Skeletal muscle cell (primary cell): Measurements from ENCODE around the gene SRSF2.
A peak's percentile ranks its signal among the peaks of the same experiment; 100 is the strongest.
"Not testable (repeated sequence)": the region's sequence is repeated elsewhere in the genome, so short reads cannot be mapped to it uniquely, and the experiment has no call there.

Source experiments
- DNase-seq: peaks from one replicate; pipeline ENCODE4 v3.0.0-alpha.2; 2010; ENCODE audit warnings: low read depth
- H3K4me3 ChIP-seq: 2 replicates; pipeline ENCODE4 v1.5.1; 2011; ENCODE audit warnings: low read depth, mild to moderate bottlenecking, control low read depth, low read length, moderate library complexity

The SRSF2 gene

DNA sequence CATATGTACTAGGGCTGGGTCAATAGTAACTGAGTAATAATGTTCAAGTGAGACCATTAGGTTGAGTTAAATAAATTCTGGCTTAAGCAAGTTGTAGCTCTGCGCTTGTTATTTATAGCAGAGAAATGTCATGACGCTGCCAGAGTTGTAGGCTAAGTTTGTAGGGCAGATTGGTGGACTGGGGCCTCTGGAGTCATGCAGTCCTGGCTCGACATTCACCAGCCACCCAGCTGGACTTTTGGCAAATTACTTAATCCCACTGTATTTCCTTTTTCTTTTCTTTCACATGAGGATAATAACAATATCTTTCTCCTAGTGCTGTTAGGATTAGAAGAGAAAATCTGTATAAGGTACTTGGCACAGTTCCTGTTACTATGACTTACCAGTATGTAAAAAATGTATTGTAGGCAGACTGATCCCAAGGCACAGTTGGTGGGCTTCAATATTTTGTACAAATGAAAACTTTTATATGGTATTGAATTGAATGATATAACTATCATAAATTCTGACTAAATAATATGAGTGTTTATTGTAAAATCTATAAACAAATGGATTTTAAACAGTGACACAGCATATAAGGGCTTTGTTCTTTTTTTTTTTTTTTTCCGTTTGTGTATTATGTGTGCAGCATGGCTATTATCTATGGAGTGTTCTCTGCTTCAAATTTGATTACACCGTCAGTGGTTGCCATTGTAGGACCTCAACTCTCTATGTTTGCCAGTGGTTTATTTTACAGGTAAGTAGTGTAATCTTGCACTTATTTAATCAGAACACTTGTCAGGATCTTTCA lies 3.4 kb upstream of the SRSF2 start:
- peak; percentile 23 for DNase-seq
- H3K4me3 ChIP-seq: no peak overlapping the region

DNA sequence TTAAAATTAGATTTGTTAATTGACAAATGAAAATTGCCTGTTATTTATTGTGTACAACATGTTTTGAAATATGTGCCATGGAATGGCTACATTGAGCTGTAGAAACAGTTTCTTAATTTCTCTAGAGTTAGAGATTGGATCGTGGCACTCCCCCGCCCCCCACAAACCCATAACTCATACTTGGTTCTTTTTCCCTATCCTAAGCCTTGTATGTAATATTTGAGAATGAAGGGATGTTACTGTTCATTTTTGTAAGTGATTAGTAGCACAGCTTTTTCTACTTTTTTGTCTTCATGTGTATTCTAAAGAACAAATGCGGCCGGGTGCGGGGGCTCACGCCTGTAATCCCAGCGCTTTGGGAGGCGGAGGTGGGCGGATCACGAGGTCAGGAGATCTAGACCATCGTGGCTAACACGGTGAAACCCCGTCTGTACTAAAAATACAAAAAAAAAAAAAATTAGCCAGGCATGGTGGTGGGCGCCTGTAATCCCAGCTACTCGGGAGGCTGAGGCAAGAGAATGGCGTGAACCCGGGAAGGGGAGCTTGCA lies 2.5 kb upstream of the SRSF2 start:
- DNase-seq, H3K4me3 ChIP-seq: not testable (repeated sequence)

DNA sequence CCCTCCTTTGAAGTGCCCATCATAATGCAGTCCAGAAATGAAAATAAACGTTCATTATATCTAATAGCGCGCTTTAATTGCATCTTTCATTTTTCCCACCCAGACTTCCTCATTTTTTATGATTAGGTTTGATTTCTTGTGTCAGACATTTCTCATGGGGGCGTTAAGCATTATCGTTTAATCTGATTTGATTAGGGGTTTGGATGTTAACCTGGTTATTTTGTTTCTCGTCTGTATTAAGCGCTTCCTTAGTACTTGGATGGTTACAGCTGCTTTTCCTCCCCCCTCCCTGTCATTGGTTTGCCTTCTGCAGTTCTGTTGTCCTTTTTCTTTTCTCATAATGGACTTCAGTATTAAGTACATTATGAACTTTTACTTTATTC lies 1.3 kb upstream of the SRSF2 start:
- H3K4me3 ChIP-seq: peak overlapping the region; percentile 95
- DNase-seq: no peak

DNA sequence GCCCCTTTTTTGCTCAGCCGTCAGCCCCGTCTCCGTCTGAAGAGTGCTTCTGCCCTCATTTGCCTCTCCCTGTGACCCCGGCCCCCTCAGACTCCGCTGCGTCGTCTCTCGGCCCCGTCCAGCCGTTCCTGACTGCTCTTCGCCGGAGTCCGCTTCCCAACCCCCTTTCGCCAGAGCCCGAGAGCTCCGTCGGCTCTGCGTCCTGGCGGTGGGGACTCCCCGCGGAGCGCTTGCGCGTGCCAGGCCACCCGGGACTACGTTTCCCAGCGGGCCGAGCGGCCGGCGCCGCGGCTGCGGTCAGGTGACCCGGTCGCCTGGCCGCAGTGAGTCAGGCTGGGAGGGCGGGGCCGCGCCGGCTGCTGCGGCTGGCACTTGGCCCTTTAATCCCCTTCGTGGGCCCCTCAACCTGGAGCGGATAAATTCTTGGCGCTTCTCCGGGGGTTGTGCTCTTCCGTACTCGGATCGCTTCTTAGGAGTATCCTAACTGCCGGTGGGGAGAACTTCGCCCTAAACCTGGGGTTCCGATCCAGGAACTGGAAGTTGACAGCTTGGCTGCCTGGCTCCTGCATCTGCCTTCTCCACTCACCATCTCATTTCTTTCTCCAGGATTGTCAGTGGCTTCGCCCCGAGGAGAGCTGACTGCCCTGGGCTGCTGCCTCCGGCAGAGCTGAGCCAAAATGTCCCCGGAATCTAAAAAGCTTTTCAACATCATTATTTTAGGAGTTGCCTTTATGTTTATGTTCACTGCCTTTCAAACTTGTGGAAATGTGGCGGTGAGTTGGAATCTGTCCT lies 741 bp upstream of the SRSF2 start, which contains the start of gene MFSD11:
TSS of gene MFSD11 (plus strand) at position 444 of the 792 bp plus-strand sequence. CDS start at position 678, 234 bp downstream.
- peak; percentile 90 for DNase-seq
- peak within 1 kb of the TSS; percentile 95 for H3K4me3 ChIP-seq

DNA sequence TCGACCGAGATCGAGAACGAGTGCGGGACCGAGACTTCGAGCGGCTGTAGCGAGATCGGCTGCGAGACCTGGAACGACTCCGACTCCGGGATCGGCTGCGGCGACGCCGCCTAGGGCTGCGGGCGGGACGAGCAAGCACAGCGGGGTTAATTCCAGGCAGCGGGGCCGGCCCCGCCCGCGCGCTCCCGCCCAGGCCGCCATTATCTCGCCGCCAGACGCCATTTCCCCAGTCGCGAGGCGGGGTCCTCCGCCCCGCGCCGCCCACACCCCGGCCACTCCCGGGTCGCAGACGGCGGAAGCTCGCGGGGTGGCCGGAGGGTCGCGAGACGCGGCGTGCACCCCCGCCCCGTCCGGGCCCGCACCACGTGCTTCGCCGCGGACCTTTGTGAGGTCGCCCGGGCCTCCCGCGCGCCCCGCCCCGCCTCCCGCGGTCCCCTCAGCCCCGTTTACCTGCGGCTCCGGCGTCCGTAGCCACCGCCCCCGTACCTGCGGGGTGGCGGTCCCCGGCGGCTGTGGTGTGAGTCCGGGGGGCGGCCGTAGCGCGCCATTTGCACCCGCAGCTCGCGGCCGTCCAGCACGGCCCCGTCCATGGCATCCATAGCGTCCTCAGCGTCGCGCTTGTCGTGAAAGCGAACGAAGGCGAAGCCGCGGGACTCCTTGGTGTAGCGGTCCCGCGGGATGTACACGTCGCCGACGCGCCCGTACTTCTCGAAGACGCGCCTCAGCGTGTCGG lies 616 bp downstream of the SRSF2 start:
- no peak for DNase-seq
- H3K4me3 ChIP-seq: peak overlapping the region; percentile 95

DNA sequence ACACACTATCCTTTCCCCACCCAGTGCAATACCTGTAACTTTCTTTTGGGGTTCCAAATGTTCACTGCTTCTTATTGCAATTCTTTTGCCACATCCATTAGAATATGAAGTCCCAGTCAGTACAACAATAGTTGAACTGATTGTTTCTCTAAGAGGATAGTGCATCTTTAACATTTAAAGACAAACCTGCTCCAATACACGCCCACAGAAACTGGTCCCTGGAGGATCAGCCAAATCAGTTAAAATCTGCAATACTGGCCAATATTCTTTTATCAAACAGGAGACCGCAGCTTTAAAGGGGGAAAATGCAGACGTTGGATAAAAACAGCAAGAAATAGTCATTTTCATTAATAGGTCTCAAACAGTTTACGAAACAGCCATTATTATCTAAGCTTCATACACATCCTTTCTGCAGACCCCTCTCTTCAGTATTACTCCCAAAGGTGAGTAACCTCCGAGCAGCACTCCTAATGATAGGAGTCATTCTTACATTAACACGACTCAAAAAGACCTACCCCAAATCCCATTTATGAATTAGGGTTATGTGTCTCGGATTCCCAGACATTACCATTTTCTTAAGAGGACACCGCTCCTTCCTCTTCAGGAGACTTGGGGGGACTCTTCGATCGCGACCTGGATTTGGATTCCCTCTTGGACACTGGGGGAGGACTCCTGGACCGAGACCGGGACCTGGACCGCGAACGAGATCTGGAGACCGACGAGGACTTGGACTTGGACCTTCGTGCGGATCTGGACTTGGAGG lies 1.4 kb downstream of the SRSF2 start:
- DNase-seq: no peak
- H3K4me3 ChIP-seq: peak overlapping the region; percentile 95

DNA sequence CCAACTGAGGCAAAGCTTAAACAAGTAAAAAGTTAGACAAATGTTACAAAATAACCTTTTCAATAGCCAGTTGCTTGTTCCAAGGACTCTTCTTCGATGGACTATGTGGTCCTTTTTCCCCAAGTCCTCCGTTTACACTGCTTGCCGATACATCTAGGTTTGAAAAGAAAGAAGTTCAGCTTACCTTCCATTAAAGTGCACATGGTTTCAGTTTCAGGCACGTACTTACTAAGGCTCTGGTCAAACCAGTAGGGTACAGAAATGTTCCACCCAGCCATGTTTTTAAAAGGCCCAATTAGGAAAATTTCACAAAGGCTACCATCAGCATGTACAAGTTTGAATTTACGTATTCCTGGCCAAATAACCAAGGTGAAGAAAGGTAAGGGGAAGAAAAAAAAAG lies 2.1 kb downstream of the SRSF2 start:
- DNase-seq: no peak
- H3K4me3 ChIP-seq: peak overlapping the region; percentile 95

DNA sequence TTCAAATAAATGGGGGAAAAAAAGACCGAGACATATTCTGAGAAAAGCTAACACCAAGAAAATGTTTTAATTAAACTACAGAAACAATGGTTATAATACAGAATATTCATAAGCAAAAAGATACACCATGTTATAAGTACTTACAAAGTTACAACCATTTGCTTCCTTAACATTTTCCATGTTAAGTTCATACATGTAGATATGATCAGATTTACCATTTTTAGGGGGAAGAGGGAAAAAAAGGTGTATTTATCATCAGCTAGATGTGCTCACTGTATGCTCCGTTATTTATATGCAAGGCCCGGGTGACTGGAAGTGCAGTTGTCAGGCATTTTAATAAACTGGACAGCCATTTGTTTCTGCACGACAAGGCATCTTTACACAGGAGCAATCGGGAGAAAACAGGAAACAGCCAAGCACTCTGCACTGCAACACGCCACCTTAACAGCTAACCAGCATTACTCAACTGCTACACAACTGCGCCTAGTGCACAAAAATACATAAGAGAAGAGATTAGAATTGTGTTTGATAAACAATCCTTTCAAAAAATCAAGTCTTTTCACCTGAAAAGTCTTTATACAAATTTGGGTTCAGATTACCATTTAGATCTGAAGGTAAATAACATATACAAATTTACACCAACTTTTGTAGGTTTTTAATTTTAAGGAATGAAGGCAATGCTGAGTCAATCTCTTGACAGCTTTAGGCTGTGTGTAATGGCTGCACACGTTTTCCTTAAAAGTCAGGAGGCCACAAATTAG lies 2.9 kb downstream of the SRSF2 start:
- peak overlapping the region; percentile 95 for H3K4me3 ChIP-seq
- DNase-seq: no peak

DNA sequence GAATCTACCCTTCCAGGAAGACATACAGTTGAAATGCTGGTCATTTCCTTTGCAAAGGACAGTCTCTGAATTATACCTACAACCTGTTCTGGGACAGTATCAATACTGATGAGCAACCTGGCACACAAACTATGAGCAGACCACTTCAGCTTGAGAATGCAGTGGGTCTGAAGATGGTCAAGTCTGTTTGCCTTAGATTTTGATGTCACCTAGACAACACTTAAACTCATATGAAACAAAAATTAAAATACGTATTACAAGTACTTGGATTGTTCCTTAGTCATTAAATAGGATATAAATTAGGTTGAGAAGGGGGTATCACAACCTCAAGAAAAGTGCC lies 3.5 kb downstream of the SRSF2 start:
- no peak overlapping the region for H3K4me3 ChIP-seq
- no peak for DNase-seq

DNA sequence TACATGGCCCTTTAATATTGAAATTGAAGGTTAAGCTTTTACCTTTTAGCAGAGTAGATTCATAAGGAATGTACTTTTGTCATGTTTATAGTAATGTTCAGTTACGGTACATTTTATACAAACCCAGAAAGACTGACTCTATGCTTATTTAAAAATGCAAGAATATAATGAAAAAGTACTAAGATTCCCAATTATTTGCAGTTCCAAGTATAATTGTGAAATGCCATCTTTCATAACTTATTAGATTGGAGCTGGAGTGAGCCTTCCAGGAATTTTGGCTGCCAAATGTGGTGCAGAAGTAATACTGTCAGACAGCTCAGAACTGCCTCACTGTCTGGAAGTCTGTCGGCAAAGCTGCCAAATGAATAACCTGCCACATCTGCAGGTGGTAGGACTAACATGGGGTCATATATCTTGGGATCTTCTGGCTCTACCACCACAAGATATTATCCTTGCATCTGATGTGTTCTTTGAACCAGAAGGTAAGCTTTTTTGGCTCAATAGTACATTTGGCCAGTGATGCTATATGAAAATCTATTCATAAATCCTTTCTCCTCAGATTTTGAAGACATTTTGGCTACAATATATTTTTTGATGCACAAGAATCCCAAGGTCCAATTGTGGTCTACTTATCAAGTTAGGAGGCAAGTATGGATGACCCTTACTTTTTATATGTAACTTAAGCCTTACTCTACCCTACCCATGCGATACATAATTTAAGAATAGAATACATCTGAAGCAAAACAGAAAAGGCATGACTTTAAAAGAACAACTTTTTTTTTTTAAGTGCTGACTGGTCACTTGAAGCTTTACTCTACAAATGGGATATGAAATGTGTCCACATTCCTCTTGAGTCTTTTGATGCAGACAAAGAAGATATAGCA lies 4.2 kb downstream of the SRSF2 start:
- no peak overlapping the region for H3K4me3 ChIP-seq
- no peak for DNase-seq

DNA sequence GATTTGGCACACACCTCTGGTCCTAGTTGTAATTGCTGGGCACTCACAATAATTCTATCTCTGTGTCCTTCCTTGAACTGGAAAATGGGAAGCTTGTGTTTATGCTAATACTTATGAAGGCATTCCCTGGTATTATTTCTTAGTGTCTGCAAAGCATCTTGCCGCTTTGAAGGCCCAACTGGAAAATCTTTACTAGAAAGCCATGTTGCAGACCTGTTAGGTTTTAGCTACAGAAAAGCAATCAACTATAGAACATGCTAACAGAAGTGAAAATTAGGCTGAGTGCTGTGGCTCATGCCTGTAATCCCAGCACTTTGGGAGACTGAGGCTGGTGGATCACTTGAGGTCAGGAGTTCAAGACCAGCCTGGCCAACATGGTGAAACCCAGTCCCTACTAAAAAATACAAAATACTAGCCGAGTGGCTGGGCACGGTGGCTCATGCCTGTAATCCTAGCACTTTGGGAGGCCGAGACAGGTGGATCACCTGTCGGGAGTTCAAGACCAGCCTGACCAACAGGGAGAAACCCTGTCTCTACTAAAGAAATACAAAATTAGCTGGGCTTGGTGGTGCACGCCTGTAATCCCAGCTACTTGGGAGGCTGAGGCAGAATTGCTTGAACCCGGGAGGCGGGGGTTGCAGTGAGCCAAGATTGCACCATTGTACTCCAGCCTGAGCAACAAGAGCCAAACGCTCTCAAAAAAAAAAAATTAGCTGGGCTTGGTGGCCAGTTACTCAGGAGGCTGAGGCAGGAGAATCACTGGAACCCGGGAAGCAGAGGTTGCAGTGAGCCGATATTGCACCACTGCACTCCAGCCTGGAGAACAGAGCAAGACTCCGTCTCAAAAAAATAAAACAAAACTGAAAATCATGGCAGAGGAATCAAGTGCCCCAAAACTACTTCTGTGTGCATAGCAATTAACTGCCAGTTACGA lies 5.1 kb downstream of the SRSF2 start:
- H3K4me3 ChIP-seq, DNase-seq: not testable (repeated sequence)

DNA sequence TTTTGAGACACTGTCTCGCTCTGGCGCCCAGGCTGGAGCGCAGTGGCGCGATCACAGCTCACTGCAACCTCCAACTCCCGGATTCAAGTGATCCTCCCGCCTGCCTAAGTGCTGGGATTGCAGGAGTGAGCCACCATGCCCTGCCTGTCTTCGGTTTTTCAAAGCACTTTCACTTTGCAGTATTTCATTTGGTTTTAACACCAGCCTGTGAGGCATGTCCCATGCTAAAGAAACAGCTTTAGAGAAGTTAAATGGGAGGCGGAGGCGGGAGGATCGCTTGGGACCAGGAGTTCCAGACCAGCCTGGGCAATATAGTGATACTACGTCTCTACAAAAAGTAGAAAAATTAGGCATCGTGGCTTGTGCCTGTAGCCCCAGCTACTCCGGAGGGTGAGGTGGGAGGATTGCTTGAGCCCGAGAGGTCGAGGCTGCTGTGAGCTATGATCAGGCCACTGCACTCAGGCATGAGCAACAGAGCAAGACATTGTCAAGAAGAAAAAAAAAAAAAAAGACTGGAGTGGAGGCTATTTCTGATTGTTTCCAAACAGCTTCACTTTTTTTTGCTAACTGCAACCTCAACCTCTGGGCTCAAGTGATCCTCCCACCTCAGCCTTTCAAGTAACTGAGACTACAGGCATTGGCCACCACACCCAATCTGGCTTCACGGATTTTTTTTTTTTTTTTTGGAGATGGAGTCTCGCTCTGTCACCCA lies 9.2 kb downstream of the SRSF2 start:
- no peak for DNase-seq
- peak overlapping the region; percentile 92 for H3K4me3 ChIP-seq

DNA sequence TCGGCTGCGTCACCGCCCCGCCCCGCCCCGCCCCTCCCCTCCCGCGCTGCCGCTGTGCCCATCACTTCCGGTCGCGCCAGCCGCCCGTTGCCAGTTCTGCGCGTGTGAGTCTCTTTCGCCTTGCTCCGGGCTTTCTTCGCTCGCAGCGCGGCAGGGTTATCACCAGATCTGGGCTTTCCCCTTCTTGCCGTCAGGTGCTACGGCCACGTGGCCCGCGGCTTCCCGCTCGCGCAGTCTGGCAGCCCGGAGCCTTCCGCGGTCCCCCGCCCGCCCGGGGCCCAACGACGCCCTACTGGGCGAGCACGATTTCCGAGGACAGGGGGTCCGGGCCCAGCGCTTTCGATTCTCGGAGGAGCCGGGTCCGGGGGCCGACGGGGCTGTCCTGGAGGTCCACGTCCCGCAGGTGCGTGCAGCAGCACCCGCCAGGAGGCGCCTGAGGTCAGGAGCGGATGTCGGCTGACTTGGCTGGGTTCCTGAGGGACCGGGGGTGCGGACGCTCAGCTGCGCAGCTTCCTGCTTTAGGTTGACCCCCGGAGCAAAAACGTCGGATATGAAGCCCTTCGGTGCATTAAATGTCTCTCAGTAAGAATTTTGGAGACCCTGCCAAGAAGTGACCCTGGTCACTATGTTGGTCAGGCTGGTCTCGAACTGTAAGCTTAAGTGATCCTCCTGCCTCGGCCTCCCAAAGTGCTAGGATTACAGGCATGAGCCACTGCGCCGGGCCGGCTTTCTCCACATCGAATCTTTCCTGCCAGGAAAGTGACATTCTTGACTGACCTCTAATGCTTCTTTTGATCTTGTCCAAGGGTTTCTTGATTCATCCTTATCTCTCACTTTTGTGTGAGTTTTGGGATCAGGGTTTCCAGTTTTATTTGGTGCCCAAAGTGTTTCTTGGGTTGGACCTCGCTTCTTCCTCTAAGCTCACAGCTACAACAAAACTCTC lies 10.1 kb downstream of the SRSF2 start, which contains the start of gene METTL23:
TSS of gene METTL23 (plus strand) at position 64 of the 943 bp plus-strand sequence. CDS start 2,872 bp downstream, outside the sequence.
- peak within 1 kb of the TSS; percentile 92 for H3K4me3 ChIP-seq
- DNase-seq: no peak

DNA sequence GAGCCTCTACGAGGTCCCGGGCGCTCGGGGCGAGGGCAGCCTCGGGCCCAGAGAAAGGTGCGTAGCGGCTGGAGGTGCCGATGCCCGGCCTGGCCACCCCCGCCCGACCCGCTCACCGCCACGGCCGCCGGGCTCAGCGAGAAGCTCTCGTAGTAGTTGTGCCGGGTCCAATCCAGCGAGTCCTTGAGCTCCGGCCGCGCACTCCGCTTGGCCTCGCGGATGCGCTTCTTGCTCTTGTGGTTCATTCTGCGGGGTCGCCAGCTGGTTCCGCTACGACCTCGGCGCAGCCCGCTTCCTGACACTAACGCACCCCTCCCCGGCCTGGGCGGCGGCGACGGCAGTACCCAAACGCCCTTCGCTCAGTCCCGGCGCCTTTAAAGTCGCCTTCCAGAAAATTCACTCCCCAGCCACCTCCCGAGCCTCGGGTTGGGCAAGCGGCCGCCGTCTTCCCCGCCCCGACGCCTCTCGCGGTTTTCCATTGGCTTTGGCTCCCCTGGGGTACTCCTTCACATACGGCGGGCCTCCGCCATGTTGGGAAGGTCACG lies 10.8 kb downstream of the SRSF2 start, which contains the start of gene JMJD6:
TSS of gene JMJD6 (minus strand) at position 376 of the 545 bp plus-strand sequence. CDS start at position 245, 131 bp downstream.
- DNase-seq: peak; percentile 89
- H3K4me3 ChIP-seq: peak within 1 kb of the TSS; percentile 92
